ENCODE measurements around the gene ZC3H12C. TPM values are rescaled to one million over a fixed set of nuclear protein-coding genes. Genes with fewer than 3 reads are reported as not detected.

ZC3H12C gene
- total RNA-seq, 2 donors from 2014 or later, result 9.2 to 18.8 TPM

- Histone ChIP-seq H3K4me3 (no peak overlapping the region), H3K9me3 (no peaks in the 10 kb centered on the region), H3K27ac (no peak overlapping the region), H3K36me3 (no peaks in the 10 kb centered on the region), H3K27me3 (no peaks in the 10 kb centered on the region), H3K4me1 (no peaks in the 10 kb centered on the region), H3K9ac (ENCODE audit: low read depth in 2 of 2, low read length in 2 of 2) (no peak overlapping the region)
- intact Hi-C loops (cut with DNase I), result no loop called here
- no peak for TF ChIP-seq CTCF (IDR thresholded peaks at IDR 0.05)
- DNase-seq, result no peak
Measured at GRCh38 chr11:110176366-110177085, 83.3 kb downstream of the ZC3H12C start.

- Histone ChIP-seq H3K9me3 (no peaks in the 10 kb centered on the region), H3K27me3 (no peaks in the 10 kb centered on the region), H3K4me1 (no peaks in the 10 kb centered on the region), H3K27ac (no peak overlapping the region), H3K9ac (ENCODE audit: low read depth in 2 of 2, low read length in 2 of 2) (no peak overlapping the region), H3K36me3 (no peaks in the 10 kb centered on the region), H3K4me3 (no peak overlapping the region)
- DNase-seq, result no peak
- TF ChIP-seq CTCF (IDR thresholded peaks at IDR 0.05), result no peak
- intact Hi-C loops (cut with DNase I), result no loop called here
Measured at GRCh38 chr11:110177086-110177456, 83.9 kb downstream of the ZC3H12C start.

- intact Hi-C loops (cut with DNase I), result no loop called here
- Histone ChIP-seq H3K9me3 (no peaks in the 10 kb centered on the region), H3K36me3 (no peaks in the 10 kb centered on the region), H3K9ac (ENCODE audit: low read depth in 2 of 2, low read length in 2 of 2) (no peak overlapping the region), H3K4me1 (no peaks in the 10 kb centered on the region), H3K27ac (no peak overlapping the region), H3K27me3 (no peaks in the 10 kb centered on the region), H3K4me3 (no peak overlapping the region)
- DNase-seq, result no peak
- TF ChIP-seq CTCF (IDR thresholded peaks at IDR 0.05), result no peak
Measured at GRCh38 chr11:110179064-110179463, 85.9 kb downstream of the ZC3H12C start.

DNA sequence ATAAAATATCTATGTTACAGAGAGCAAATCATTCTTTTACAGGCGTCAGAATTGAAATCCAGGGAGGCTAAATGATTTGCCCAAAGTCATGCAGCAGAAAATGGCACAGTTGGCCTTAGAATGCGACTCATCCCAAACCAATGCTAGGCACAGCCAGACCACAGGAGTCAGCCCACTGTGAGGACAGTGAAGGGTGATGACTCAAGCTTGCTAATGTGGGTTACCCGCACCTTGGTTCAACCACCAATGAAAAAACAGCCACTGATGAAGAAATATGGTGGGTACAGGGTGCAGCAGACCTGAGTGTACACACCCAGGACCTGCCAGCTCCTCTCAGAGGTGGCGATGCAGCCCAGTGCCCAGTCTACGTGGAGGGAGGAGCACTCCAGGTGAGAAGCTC lies 89.7 kb downstream of the ZC3H12C start:
- intact Hi-C loops (cut with DNase I), result no loop called here
- no peak for TF ChIP-seq CTCF (IDR thresholded peaks at IDR 0.05)
- H3K4me3 ChIP-seq, result no peak overlapping the region
- no peaks in the 10 kb centered on the region for H3K36me3 ChIP-seq
- no peak overlapping the region for H3K9ac ChIP-seq (ENCODE audit: low read depth in 2 of 2, low read length in 2 of 2)
- H3K27me3 ChIP-seq, result no peaks in the 10 kb centered on the region
- H3K4me1 ChIP-seq, result no peaks in the 10 kb centered on the region
- DNase-seq, result no peak
- no peaks in the 10 kb centered on the region for H3K9me3 ChIP-seq
- H3K27ac ChIP-seq, result no peak overlapping the region

GRCh38 chr11:110184456-110184855 lies 91.3 kb downstream of the ZC3H12C start:
- no peaks in the 10 kb centered on the region for H3K4me1 ChIP-seq
- no peak for DNase-seq
- H3K27ac ChIP-seq, result no peak overlapping the region
- no peak overlapping the region for H3K9ac ChIP-seq (ENCODE audit: low read depth in 2 of 2, low read length in 2 of 2)
- H3K4me3 ChIP-seq, result no peak overlapping the region
- intact Hi-C loops (cut with DNase I), result no loop called here
- H3K27me3 ChIP-seq, result no peaks in the 10 kb centered on the region
- no peaks in the 10 kb centered on the region for H3K9me3 ChIP-seq
- TF ChIP-seq CTCF (IDR thresholded peaks at IDR 0.05), result no peak
- H3K36me3 ChIP-seq, result no peaks in the 10 kb centered on the region
